GM21723 (cell line): ENCODE data around the gene PDZD4.

Source experiments
- ATAC-seq: cut with Tn5 transposase; IDR thresholded peaks from one replicate; pipeline ENCODE4 v1.9.1; 2021; ENCODE audit warnings: mild to moderate bottlenecking, moderate library complexity; ENCODE audit not compliant: unreplicated experiment

The PDZD4 gene

DNA sequence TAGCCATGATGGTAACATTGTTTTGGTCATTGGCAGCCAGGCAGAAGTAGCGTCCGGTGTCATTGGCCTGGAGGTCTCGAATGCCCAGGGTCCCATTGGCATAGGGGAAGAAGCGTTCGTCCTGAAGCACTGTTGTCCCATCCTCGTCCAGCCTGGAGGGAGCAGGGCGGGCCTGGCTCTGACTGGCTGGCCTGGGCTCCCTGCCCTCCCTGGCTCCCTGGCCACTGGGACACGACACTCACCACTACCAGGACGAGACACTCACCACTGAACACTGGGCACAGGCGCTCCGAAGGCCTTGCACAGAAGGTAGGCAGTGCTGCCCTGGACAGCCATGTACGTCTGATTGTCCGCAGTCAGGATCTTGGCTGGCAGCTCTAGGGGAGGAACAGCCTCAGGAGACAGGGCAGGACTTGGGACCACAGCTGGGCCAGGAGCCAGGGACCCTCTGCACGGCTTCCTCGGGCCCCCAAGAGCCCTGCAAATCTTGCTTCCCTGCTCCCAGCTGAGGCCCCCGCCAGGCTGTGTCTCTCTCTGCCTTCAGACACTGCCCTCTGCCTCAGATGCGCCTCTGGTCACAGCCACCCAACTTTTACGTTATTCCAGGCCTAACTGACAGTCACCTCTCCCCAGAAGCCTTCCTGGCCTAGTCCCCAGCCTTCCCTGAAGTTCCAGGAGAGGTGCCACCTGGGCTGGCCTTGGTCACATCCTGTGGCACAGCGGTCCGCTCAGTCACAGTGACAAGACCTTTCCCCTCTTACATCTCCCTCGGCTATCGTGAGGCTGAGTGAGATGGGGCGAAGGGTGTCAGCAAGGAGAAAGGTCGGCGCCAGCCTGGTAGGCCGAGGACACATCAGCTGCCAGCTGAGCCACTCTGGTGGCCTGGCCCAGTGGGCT, 38.5 kb upstream of the PDZD4 start:
- ATAC-seq: no peak

DNA sequence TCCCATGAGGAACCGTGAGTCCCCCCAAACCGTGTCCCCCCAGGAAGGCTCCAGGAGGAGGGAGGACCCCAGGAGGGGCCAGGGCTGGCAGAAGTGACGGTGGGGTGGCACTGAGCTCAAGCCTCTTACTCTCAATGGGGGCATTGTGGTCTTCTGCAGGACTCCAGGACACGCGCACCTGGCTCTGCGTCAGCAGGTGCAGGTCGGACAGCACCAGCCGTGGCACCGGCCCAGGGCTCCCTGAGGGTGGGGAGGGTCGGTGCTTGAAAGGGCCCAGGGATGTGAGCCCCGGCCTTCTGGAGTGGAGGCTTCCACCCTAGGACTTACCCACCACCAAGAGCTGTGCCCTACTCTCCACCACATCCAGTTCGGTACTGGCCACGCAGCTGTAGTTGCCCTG, 37.3 kb upstream of the PDZD4 start:
- no peak for ATAC-seq

DNA sequence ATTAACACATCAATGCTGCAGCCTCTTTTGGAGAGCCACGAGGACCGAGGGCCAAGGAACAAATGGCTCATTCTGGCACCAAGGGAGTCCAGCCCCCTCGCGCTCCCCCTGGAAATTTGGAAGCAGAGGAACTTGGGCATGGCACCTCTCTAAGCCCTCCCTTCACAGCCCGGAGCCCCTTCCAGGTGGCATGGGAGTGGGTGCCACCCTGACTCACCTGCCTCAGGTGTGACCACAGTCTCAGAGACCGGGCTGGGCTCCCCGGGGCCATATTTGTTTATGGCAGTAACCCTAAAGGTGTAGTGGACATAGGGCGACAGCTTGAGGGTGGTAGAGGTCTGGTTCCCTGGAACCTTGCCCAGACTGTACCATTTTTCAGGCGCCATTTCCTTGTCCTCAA, 36.8 kb upstream of the PDZD4 start:
- ATAC-seq: no peak

DNA sequence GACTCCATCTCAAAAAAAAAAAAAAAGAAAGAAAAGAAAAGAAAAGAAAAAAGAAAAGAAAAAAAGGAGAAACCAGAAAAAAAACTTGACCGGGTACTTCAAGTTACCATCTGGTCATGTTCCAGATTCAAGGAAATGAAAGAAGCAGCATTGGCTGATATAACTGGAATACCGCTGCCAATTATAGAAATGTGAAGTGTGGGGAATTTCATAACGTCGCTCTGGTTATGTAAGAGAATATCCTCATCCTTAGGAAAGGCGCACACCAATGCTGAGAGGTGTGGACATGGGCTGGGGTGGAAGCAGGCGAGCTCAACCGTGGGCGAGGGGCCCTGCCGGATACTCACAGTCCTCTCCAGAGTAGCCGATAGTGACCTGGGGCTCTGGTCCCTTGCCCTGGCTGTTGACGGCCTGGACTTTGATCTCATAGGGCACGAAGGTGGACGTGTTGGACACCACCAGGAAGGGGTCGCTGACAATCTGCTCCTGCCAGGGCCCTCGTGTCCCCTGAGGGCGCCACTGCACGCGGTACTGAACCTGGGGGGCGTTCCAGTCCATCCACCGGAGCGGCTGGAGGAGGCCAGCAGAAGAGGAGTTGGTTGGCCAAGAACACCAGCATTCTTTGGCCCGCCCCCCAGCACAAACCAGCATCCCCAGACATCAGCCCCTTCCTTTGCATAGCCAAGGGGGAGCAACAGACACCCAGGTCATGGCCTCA, 36.1 kb upstream of the PDZD4 start:
- ATAC-seq: no peak

DNA sequence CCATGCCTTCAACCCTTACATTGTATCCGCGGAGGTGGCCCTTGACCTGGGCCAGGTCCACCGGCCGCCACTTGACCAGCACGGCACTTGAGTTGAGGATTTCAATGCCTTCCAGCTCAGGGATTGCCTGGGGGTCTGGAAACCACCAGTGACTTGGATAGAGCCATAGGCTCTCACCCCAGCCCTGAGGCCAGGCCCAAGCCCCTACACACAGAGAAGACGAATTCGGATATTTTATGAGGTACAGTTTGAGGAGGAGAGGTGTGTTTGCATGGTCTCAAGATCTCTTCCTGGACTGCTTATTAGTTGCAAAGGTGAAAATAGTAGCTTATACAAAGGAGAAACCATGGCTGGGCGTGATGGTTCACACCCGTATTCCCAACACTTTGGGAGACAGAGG, 35.3 kb upstream of the PDZD4 start:
- ATAC-seq: no peak

DNA sequence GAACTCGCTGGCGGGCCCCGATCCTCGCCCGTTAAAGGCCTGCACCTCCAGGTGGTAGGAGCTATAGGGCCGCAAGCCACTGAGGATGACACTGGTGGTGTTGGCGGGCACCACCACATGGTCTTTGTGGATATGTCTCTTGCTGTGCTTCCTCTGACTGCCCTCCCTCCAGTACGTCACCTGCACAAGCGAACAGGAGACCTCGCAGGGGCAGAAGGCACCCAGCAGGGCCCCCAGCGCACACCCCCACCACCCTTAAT, 34.9 kb upstream of the PDZD4 start:
- no peak for ATAC-seq

DNA sequence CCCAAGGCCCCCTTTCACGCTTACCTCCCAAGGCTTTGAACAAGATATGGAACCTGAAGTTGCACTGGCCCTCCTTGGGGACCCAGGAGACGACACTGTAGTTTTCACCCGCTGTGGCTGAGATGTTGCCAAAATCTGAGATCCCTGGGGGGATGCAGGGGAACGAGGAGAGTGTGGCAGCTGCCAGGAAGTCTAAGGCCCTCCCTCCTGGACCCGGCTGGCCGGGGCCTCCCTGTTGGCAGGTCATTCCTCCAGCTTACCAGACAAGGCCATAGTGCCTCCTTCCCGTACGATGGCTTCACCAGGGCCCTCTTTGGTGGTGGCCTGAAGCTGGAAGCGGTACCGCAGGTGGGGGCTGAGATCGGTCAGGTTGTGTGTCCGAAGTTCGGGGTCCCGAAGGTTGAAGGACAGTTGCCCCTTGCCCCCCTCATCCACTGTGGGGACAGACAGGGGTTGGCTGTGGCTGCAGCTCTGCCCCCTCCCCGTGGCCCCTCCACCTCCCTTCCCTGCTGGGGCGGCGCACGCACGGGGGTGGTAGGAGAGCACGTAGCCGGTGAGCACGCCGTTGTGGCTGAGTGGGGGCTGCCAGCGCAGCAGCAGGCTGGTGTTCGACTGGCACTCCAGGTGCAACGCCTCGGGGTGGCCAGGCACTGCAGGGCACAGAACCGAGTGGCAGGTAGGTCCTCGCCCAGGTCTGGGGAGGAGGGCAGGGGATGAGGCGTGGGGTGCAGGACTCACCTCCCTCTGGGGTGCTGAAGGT, 34.4 kb upstream of the PDZD4 start:
- ATAC-seq: no peak

DNA sequence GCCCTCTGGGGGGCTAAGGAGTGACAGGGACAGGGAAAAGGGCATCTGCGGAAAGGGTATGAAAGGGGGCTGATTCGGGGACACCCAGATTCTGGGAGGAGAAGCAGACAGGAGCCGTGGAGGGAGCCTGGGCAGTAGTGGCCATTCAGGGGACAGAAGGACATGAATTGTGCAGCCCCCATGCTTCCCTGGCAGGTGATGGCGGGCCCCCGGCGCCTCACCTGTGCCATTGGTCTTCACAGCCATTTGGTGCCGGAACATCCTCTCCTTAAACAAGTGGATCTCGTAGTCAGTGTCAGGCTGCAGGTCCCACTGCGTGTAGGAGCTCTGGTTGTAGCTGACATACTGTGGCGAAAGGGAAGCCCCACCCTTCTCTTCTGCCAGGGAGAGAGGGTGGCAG, 33.8 kb upstream of the PDZD4 start:
- ATAC-seq: no peak

DNA sequence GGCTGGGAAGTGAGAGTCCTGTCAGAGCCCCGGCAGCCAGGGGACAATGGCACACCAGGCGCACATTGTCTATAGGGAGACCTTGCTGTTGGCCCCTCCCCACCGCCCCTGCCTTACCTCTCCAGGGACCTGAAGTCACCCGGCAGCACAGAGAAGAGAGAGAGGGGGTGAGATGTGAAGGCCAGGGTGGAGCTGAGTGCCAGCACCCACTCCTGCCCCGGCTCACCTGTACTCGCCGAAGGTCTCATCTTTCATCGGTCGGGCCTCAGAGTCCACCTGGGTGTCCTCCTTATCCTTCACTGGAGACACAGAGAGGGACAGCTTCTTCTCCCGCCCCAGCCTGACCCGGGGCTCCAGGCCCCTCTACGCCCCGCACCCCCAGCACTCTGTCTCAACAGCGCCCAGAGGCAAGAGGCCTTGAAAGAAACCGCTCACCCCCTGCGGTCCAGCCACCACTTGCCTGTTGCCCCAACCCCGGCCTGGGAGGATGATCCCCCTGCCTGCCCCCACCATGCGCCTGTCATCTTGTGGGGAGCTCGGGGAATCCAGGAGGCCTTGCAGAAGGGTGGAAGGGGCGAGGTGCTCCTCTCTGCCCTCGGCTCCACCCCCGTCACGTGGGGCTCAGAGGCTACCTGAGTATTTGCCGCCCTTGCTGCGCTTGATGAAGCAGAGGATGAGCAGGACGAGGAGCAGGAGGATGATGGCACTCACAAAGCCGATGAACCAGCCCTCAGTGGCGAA, 33.1 kb upstream of the PDZD4 start:
- ATAC-seq: no peak

DNA sequence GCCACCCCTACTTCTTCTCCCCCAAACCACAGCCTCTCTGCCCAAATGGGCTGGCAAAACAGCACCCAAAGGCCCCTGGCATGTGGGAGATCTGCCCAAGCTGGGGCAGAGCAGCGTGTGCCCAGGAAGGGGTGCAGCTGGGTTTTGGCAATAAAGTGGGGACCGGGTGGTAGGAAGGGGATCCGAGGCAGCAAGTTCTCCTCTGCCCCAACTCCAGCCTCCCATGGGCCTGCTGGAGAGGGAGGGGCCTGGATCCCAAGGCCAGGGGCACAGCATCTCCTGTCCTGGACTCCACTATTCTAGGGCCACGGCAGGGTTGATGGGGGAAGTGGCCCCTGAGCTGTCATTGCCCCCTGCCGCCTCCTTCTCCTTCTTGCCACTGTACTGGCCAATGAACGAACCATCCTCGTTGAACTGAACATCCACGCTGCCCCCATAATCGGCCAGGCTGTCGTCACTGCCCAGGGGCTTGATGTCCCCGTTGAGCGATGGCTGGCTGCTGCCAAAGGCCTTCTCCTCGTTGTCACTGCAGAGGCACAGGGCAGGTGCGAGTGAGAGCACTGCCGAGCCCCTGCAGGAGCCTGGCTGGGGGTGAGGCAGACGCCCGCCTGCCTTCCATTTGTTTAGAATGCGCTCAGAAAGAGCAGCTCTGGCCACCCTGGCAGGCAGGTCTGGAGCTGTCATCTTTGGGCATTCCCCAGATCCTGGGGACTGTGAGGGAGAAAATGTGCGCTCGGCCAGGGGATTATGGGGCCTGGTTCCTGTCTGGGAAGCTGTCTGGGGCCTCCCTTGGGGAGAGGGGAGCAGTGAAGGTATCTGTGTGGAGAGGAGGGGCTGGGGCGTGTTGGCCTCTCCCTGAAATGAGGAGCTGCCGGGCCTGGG, 32.3 kb upstream of the PDZD4 start:
- no peak for ATAC-seq

DNA sequence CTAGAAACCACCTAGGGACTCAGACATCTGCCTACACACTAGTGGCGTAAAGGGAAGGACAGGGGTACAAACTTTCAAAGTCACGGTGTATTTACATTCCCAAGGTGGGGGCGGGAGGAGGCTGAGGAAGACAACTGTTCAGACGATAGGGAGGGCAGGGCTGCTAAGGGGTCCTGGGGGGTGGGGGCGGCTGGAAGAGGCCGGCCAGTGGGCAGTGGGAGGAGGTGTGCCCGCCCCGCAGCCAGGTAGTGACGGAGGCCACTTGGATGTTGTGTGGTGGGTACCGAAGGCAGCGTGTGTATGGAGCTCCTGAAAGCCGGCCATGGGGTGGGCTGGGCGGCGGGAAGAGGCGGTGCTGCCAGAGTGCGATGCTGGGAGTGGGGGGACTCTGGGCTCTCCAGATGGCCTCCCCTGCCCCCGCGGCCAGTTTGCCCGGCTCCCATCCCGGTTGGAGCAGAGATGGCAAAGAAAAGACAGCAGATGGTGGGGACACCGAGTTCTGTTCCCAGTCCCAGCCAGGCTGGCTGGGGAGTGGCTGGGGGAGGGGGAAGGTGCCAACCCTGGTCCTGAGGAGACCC, 31.5 kb upstream of the PDZD4 start:
- no peak for ATAC-seq

DNA sequence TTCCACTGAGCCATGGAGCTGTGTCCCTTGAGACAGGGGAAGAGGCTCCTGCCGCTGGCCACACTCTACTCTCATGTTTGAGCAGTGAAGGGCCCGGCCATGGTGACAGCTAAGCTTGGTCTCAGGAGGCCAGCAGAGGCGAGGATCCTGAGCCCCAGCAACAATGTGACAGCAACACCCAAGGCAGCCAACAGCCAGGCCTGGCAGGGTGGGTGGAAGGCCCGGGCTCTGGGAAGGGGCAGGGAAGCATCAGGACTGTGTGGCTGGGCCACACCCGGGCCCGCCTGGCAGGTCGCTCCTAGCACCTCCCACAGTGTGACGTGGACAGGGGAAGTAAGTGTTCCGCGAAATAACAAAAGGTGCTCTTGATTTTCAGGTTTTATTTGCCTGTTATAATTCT, 30.8 kb upstream of the PDZD4 start:
- ATAC-seq: no peak

DNA sequence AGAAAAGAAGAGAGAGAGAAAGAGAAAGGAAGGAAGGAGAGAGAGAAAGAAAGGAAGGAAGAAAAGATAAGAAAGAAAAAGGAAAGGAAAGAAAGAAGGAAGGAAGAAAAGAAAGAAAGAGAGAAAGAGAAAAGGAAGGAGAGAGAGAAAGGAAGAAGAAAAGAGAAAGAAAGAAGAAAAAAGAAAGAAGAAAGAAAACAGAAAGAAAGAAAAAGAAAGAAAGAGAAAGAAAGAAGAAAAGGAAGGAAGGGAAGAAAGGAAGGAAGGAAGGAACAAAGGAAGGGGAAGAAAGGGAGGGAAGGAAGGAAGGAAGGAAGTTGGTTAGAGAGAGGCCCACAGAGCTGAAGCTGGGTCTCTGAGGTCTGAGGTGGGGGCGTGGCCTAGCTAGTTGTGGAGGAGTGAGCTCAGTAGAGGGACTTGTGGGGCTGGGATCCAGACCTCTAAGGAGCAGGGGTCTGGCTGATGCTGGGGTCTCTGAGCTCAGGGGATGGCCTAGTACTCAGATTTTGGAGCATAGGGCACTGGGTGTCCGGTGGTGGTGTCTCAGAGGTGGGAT, 27.1 kb upstream of the PDZD4 start:
- ATAC-seq: no peak

DNA sequence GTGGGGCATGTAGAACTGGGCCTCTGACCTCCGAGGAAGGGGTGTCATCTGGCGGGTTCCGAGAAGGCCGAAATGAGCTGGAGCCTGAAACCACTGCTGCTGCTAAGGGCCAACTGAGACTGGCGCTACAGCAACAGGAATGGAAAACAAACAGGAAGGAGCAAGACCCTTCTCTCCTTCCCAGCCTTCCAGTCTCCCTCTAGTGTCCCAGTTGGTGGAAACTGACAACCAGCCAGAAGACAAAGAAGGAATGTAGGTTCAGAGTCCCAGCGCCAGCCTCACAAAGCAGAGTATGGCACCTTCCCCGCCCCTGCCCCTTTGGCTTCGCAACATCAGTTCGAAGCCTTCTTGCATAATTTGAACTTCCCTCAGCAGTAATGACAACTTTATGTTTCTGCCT, 24.4 kb upstream of the PDZD4 start:
- no peak for ATAC-seq

DNA sequence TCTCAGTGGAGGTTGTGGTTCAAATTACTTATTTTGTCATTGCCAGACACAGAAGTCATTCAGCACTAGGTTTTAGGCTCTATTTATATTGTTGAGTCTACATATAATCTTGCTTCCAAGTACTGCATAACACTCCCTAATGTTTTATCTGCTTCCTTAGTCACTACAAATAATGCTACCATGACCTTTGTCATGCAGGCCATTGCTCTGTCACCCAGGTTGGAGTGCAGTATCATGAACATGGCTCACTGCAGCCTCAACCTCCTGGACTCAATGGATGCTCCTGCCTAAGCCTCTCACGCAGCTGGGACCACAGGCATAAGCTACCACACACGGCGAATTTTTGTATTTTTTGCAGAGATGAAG, 23.5 kb upstream of the PDZD4 start:
- no peak for ATAC-seq

DNA sequence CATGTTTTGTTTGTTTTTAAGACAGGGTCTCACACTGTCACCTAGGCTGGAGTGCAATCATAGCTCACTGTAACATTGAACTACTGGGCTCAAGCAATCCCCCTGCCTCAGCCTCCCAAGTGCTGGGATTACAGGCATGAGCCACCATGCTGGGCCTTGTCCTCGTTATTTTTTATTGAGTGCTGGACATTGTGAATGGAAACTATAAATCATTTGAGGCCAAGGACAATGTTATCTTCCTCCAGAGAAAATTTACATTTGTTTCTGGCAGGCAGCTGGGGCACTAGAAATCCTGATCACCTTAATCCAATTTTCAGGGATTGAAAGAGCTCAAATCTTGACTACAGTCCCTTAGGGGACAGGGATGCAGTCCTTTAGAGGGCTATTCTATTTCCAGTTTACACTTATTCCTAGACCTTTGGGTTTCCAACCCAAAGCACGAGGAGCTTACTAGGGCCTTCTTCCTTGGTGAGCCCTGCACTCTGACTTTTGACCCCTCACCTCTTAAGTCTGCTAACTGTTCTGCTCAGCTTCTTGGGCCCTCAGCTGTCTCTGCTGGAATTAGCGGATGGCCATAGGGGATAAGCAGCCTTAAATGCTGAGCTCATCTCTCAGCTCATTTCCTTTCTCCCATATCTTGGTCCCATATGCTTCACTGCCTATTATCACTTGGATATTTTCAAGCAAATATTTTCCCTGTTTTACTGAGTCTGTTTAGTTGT, 23.0 kb upstream of the PDZD4 start:
- no peak for ATAC-seq

DNA sequence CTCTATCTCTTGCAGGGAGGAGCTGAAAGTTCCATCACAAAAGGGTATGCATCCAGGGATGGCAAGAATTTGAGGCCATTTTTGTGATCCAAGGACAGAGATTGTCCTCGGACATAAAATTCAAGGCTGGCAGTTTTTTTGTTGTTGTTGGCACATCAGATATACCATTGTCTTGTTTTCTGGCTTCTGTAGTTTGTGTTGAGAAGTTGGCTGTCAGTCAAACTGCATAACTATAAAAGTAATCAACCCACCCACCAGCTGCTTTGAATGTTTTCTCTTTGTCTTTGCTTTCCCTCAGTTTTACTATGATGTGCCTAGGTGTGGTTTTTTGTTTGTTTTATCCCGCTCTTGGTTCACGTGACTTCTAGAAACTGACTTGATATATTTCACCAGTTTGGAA, 21.6 kb upstream of the PDZD4 start:
- no peak for ATAC-seq

DNA sequence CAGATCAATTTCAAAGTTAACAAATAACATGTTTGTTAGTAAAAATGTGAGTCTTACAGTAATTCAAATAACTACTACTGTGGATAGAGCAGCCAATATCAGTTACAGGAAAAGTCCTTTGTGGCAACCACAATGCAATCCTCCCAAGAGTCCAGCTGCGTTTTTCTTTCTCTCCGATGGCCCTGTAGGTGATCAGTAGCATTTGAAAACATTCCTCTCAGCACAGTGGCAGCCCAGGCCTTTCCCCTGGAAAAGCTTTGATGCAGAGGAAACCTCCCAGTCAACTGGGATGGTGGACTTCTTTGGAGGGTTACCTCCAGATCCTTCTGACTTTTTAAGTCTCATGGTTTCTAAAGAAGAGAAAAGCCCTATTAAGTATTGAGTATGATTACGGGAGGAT, 18.0 kb upstream of the PDZD4 start:
- ATAC-seq: no peak

DNA sequence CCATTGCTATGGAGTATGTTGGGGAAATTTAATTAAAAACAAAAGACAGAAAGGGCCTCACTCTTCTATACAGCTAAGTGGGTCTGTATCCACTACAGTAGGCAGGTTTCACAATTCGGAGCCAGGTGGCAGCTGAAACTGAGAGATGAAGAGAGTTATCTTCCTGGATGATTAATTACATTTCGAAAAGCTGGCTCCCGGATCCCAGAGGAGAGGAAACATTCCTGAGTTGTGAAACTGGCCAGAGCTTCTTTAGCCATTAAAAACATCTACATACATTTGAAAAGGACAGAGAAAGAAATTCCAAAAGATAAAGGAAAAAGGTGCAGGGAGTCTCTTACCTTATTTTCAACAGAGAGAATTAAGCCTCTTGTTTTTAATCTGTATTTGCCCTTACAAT, 15.5 kb upstream of the PDZD4 start:
- no peak for ATAC-seq
